ENCODE data around the gene BGLAP.

Gene BGLAP

DNA sequence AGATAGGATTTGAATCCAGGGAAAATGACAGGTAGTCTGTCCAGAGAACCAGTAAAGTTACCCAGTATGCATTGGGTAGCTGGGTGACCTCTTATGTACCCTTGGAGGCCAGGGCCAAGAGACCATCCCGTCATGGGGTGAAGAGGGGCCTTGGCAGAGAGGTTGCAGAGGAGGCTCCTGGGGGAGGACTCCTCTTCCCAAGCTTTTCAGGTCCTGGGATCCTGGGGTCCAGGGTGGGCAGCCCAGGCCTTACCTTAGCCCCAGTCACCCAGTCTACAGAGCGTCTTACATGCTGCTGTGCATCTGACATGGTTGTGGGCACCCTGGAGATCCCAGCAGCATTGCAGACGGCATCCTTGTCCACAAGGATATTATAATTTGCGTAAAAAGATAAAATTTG is 15.2 kb upstream of the BGLAP start:
- TF ChIP-seq, protein P1, sequence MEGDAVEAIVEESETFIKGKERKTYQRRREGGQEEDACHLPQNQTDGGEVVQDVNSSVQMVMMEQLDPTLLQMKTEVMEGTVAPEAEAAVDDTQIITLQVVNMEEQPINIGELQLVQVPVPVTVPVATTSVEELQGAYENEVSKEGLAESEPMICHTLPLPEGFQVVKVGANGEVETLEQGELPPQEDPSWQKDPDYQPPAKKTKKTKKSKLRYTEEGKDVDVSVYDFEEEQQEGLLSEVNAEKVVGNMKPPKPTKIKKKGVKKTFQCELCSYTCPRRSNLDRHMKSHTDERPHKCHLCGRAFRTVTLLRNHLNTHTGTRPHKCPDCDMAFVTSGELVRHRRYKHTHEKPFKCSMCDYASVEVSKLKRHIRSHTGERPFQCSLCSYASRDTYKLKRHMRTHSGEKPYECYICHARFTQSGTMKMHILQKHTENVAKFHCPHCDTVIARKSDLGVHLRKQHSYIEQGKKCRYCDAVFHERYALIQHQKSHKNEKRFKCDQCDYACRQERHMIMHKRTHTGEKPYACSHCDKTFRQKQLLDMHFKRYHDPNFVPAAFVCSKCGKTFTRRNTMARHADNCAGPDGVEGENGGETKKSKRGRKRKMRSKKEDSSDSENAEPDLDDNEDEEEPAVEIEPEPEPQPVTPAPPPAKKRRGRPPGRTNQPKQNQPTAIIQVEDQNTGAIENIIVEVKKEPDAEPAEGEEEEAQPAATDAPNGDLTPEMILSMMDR (IDR thresholded peaks at IDR 0.05; ENCODE audit: low read depth, low read length): no peak
- H3K4me3 ChIP-seq (ENCODE audit: low read depth, low read length): no peak overlapping the region

GRCh38 chr1:156228501-156228900 is 13.5 kb upstream of the BGLAP start:
- TF ChIP-seq, protein P1 (IDR thresholded peaks at IDR 0.05; ENCODE audit: low read depth, low read length): no peak
- H3K4me3 ChIP-seq (ENCODE audit: low read depth, low read length): no peak overlapping the region

- H3K4me3 ChIP-seq (ENCODE audit: low read depth, low read length): no peak overlapping the region
- TF ChIP-seq, protein P1 (IDR thresholded peaks at IDR 0.05; ENCODE audit: low read depth, low read length): no peak
Measured at GRCh38 chr1:156229809-156230472, 12.0 kb upstream of the BGLAP start.

- H3K4me3 ChIP-seq (ENCODE audit: low read depth, low read length): no peak overlapping the region
- TF ChIP-seq, protein P1 (IDR thresholded peaks at IDR 0.05; ENCODE audit: low read depth, low read length): no peak
Measured at GRCh38 chr1:156230473-156230837, 11.5 kb upstream of the BGLAP start.

DNA sequence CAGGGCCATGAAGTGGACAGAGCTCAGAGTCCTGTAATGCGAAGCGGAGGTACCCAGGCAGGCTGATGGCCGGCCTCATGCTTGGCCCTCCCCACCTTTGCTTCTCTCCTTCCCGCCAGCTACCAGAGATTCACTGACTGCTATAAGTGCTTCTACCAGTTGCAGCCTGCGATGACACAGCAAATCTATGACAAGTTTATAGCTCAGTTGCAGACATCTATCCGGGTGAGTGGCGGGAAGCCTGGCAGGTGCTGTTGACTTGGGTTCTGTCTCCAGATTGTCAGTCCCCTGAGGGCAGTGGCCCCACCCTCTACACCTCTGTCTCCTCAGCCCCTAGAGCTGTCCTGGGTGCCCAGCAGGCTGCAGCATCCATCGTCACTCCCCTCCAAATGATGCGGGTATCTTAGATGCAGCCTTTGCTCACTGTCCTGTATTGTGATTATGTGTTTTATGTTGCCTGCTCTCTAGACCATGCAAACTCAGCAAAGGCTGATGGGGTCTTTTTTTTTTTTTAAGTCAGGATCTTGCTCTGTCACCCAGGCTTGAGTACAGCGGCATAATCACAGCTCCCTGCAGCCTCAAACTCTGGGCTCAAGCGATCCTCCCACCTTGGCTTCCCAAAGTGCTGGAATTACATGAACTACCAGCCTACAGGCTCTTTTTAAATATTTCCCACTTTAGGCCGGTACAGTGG is 9.6 kb upstream of the BGLAP start:
- TF ChIP-seq, protein P1 (IDR thresholded peaks at IDR 0.05; ENCODE audit: low read depth, low read length): no peak
- H3K4me3 ChIP-seq (ENCODE audit: low read depth, low read length): no peak overlapping the region

- TF ChIP-seq, protein P1 (IDR thresholded peaks at IDR 0.05; ENCODE audit: low read depth, low read length): no peak
- H3K4me3 ChIP-seq (ENCODE audit: low read depth, low read length): no peak overlapping the region
Measured at GRCh38 chr1:156233426-156234127, 8.4 kb upstream of the BGLAP start.

DNA sequence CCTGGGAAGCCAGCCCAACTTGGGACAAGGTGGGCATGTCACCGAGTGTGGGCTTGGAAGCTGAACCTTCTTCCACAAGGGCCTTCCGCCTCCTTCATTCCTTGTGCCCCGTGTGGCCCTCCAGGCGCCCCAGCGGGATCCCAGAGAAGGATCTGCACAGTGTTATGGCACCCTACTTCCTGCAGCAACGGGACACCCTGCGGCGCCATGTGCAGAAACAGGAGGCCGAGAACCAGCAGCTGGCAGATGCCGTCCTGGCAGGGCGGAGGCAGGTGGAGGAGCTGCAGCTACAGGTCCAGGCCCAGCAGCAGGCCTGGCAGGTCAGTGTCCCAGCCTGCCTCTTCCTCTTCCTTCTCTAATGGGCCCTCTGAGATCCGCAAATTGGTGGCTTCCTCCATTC is 5.8 kb upstream of the BGLAP start:
- H3K4me3 ChIP-seq (ENCODE audit: low read depth, low read length): no peak overlapping the region
- TF ChIP-seq, protein P1 (IDR thresholded peaks at IDR 0.05; ENCODE audit: low read depth, low read length): no peak
